ENCODE results near the gene ZNF654. TPM values are rescaled to one million over a fixed set of nuclear protein-coding genes. Genes with fewer than 3 reads are reported as not detected.

The ZNF654 gene
- total and polyA plus RNA-seq, 11 donors: 2.4 to 15.9 (median 8.7) TPM

DNA sequence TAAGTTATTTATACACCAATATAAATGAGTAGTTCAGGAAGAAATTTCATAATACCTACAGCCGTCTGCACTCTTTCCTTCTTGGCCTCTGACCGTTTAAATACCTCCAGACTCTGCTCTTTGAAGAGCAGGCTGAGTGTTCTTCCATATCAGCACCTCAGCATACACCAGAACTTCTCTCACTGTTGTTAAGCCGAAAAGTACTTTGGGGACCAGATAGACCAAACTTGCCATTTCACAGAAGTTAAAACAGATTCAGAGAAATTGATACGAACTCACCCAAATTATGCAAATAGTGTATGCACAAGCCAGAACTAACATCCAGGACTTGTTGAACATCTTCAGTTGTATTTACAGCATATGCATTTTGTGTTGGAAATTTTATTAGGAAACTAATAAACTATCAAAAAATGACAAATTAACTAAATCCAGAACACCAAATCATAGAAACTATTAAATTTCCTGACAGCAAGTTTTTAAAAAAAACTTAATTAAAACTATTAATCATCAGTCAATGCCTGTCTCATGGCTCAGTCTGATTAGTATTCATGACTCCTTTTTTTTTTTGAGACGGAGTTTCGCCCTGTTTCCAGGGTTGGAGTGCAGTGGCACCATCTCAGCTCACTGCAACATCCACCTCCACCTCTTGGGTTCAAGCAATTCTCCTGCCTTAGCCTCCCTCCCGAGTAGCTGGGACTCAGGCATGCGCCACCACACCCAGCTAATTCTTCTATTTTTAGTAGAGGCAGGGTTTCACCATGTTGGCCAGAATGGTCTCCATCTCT lies 24.4 kb upstream of the ZNF654 start:
- H3K27ac ChIP-seq: no peak overlapping the region
- TF ChIP-seq, protein P1, sequence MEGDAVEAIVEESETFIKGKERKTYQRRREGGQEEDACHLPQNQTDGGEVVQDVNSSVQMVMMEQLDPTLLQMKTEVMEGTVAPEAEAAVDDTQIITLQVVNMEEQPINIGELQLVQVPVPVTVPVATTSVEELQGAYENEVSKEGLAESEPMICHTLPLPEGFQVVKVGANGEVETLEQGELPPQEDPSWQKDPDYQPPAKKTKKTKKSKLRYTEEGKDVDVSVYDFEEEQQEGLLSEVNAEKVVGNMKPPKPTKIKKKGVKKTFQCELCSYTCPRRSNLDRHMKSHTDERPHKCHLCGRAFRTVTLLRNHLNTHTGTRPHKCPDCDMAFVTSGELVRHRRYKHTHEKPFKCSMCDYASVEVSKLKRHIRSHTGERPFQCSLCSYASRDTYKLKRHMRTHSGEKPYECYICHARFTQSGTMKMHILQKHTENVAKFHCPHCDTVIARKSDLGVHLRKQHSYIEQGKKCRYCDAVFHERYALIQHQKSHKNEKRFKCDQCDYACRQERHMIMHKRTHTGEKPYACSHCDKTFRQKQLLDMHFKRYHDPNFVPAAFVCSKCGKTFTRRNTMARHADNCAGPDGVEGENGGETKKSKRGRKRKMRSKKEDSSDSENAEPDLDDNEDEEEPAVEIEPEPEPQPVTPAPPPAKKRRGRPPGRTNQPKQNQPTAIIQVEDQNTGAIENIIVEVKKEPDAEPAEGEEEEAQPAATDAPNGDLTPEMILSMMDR (IDR thresholded peaks at IDR 0.05): no peak
- no peak for TF ChIP-seq POLR2A (IDR thresholded peaks at IDR 0.05)
- no peaks in the 10 kb centered on the region for H3K27me3 ChIP-seq
- H3K4me3 ChIP-seq: no peak overlapping the region
- H3K4me1 ChIP-seq: peaks cover 0 to 24% (median 3%) of the 10 kb centered on the region in 12 donors
- DNase-seq: no peak
- WGBS, 4 donors: 79 to 85% (median 80%) methylated on average over 8 of the region's 8 CpGs
- intact Hi-C loops (cut with DNase I): no loop called here
- H3K36me3 ChIP-seq: no peaks in the 10 kb centered on the region
- H3K9me3 ChIP-seq: no peaks in the 10 kb centered on the region
- no peak for ATAC-seq

GRCh38 chr3:88036221-88036620 lies 22.8 kb upstream of the ZNF654 start:
- TF ChIP-seq POLR2A (IDR thresholded peaks at IDR 0.05): no peak
- TF ChIP-seq, protein P1 (IDR thresholded peaks at IDR 0.05): no peak
- H3K4me3 ChIP-seq: no peak overlapping the region
- 75 to 98% (median 86%) methylated on average over 5 of the region's 5 CpGs for WGBS, 4 donors
- H3K4me1 ChIP-seq: peaks cover 0 to 16% (median under 1%) of the 10 kb centered on the region in 12 donors
- DNase-seq: no peak
- no peaks in the 10 kb centered on the region for H3K36me3 ChIP-seq
- no peaks in the 10 kb centered on the region for H3K9me3 ChIP-seq
- no peaks in the 10 kb centered on the region for H3K27me3 ChIP-seq
- ATAC-seq: no peak
- H3K27ac ChIP-seq: no peak overlapping the region
- intact Hi-C loops (cut with DNase I): no loop called here

DNA sequence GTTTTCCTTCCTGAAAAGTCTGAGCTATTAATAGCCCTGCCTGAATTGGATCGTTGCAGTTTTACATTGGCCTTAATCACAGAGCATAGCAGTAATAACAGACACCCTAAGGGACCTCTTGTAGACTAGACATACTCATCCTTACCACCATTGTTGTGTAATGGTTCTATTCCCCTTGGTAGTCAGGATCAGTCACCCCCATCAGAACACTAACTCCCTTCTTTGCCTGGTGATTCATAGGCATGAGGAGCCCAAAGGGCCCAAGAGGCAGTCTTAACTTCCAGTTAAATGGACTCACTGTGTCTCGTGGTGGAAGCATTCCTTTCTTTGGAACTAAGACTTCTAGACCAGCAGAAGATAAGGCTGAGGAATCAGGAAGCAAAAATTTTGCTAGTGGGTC lies 20.5 kb upstream of the ZNF654 start:
- Histone ChIP-seq H3K4me1 (peaks cover 0 to 4% (median 0%) of the 10 kb centered on the region in 12 donors), H3K27ac (no peak overlapping the region), H3K27me3 (no peaks in the 10 kb centered on the region), H3K36me3 (no peaks in the 10 kb centered on the region), H3K4me3 (no peak overlapping the region), H3K9me3 (no peaks in the 10 kb centered on the region)
- ATAC-seq (no peak), DNase-seq (no peak)
- intact Hi-C loops (cut with DNase I): no loop called here
- no peak for TF ChIP-seq POLR2A (IDR thresholded peaks at IDR 0.05)
- TF ChIP-seq, protein P1 (IDR thresholded peaks at IDR 0.05): no peak
- WGBS, 4 donors: 33 to 38% (median 33%) methylated on average over 2 of the region's 2 CpGs

- no peak for ATAC-seq
- WGBS, 4 donors: 90 to 94% (median 93%) methylated on average over 4 of the region's 4 CpGs
- Histone ChIP-seq H3K4me3 (no peak overlapping the region), H3K9me3 (no peaks in the 10 kb centered on the region), H3K4me1 (no peaks in the 10 kb centered on the region), H3K36me3 (no peaks in the 10 kb centered on the region), H3K27ac (no peak overlapping the region), H3K27me3 (no peaks in the 10 kb centered on the region)
- DNase-seq: no peak
- TF ChIP-seq, protein P1 (IDR thresholded peaks at IDR 0.05): no peak
- TF ChIP-seq POLR2A (IDR thresholded peaks at IDR 0.05): no peak
- intact Hi-C loops (cut with DNase I): no loop called here
Observed at GRCh38 chr3:88040529-88040928, 18.5 kb upstream of the ZNF654 start.

Measured in heart left ventricle (tissue), 16 donors.